Caki2 (cell line): Measurements from ENCODE around the gene ATXN7. TPM values are rescaled to one million over a fixed set of nuclear protein-coding genes. Genes with fewer than 3 reads are reported as not detected.

Source experiments
- DNase-seq: peaks from one replicate; pipeline ENCODE4 v3.0.0-alpha.2; 2015; ENCODE audit warnings: low read depth
- in situ Hi-C: cut with HindIII; loops from 2 replicates; pipeline ENCODE4 v1.10.0; 2016; ENCODE audit warnings: low sequenced_read_pairs, low pct_unique_long_range_greater_than_20kb, mixed read lengths
- total RNA-seq: library from RNA; depleted of rRNA; stranded (reverse); fragments of >200 nt; shearing (Covaris generic); gene quantifications from 2 replicates; pipeline ENCODE4 v1.2.3, GENCODE V29; 2014; ENCODE audit warnings: low replicate concordance; rRNA removed

Gene ATXN7
- total RNA-seq, 1 experiment from 2014 or later, result 2.3 TPM

DNA sequence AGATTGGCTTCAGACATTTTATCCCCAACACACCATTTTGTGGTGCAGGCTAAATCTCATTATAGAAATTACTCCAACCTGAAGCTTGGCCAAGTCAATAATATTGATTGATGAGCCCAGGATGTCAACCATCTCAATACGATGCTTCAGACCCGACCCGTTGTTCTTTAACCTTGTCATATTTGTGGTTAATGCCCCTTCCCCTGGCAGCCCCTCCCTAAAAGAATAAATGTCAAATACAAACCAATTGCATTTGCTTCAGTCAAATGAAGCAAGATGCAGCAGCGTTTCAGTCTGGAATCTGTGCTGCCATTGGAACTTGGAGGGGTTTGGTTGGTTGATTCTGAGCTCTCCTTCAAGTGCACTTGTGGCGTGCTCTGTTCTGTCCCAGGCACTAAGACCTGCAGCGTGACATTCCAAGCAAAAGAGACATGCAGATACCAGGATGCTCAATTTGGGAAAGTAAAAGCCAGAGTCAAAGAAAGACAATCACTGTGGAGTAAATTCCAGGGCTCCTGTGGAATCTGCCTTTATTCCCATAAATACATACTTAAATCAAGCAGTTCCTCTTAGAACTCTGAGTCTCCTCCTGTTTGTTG is 183.4 kb downstream of the ATXN7 start:
- in situ Hi-C loops, result loop anchor here (25.0 kb wide), 1 partner anchor 415 kb away; no protein-coding TSS in a partner anchor
- no peak for DNase-seq

DNA sequence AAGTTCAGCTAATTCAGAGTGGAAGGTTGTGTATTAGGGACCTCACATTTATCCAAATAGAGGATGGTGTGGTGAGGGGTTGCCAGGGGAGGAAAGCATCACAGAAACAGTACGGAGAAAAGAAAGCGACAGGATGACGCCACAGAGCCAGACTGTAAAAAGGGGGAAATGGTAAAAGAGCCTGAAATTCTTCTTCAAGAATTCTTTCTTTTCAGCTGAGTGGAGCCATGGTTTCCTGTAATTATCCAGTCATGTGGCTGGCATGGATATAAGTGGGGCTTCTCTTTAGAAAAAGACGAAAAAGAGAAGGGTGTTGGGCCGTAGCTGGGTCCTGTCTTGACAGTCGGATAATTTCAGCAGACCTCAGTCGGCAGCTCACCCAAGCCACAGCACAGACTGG is 184.1 kb downstream of the ATXN7 start:
- in situ Hi-C loops, result loop anchor here (25.0 kb wide), 1 partner anchor 415 kb away; no protein-coding TSS in a partner anchor
- no peak for DNase-seq

DNA sequence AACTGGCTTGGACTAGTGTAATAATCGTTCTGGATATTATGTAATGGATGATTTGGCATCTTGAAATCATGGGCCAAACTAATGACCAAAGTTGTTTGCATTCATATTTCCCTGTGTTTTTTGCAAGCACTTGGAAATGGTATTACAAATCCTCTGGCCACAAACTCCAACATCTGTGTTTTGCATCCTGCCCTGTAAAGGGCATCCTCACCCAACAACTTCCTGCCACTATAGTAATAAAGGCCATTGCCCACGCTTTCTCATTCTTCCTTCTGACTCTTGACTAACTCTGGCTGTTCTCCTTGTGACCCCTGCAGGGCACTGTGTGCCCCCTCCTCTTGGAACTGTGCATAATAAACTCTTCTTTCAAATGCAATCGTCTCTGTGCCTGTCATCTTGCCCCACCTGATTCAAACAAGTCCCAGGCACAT is 185.0 kb downstream of the ATXN7 start:
- in situ Hi-C loops, result loop anchor here (25.0 kb wide), 1 partner anchor 414 kb away; no protein-coding TSS in a partner anchor
- no peak for DNase-seq

DNA sequence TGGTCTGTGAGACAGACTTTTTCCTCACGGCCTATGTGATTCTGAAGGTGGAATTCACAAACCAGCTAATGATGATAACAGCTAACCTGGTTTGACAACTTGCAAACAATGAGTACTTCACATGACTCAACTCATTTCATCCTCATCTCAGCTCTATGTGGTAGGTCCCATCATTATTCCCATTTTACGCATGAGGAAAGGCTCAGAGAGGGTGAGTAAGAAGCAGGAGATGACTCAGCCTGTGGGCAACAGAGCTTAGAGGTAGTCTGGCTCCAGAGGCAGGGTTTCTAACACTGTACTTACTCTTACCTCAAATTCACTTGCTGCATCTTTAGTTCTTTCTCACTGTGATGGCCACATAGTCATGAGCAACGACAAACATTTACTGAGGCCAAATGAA is 185.5 kb downstream of the ATXN7 start:
- in situ Hi-C loops, result loop anchor here (25.0 kb wide), 1 partner anchor 413 kb away; no protein-coding TSS in a partner anchor
- DNase-seq, result peak; percentile 13

DNA sequence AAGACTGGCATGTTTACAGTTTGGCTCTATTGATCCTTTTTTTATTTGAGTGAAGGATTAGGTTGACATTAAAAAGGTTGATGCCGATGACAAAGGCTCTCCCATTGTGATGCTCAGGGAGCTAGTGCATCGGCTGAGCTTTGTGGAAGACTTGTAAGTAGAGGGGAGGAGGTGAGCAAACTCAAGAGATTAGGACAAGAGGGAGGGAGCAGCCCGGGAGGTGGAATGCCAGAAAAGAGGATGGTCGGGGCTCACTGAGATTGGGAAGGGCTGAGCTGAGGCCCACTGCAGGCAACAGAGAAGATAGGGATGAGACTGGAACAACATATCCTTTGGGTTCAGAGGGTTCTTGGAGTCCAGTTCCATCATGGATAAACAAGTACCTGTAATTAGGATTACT is 186.2 kb downstream of the ATXN7 start:
- no peak for DNase-seq
- in situ Hi-C loops, result loop anchor here (25.0 kb wide), 1 partner anchor 412 kb away; no protein-coding TSS in a partner anchor

Other genes with a start within 250 kb of the ATXN7 start
- not detected in 2 replicates for gene SNTN, start 211.2 kb upstream of the ATXN7 start, total RNA-seq
- gene C3orf49, start 44.6 kb upstream of the ATXN7 start, total RNA-seq, result not detected in 2 replicates
- 87.3 and 102 TPM in 2 replicates for gene THOC7, start 62 bp upstream of the ATXN7 start, total RNA-seq
- gene SCAANT1, start 48.5 kb downstream of the ATXN7 start, total RNA-seq, result not detected in 2 replicates
- 40.6 and 49.6 TPM in 2 replicates for gene PSMD6, start 159.6 kb downstream of the ATXN7 start, total RNA-seq